CD4-positive, alpha-beta T cell treated with Interleukin-21 for 1 hour (primary cell): ENCODE data around the gene S100G.
A peak's percentile ranks its signal among the peaks of the same experiment; 100 is the strongest.

ENCODE experiments used
- DNase-seq: peaks from one replicate; pipeline ENCODE4 v3.0.0-alpha.2; 2020

The S100G gene

GRCh38 chrX:16651391-16652024 is 1.6 kb downstream of the S100G start:
- no peak for DNase-seq

GRCh38 chrX:16653424-16653823 is 3.5 kb downstream of the S100G start:
- no peak for DNase-seq

GRCh38 chrX:16654093-16654492 is 4.1 kb downstream of the S100G start:
- DNase-seq, result no peak

GRCh38 chrX:16658284-16658683 is 8.3 kb downstream of the S100G start:
- no peak for DNase-seq

GRCh38 chrX:16659321-16659720 is 9.4 kb downstream of the S100G start:
- DNase-seq, result no peak

- no peak for DNase-seq
Observed at GRCh38 chrX:16661495-16661894, 11.5 kb downstream of the S100G start.

GRCh38 chrX:16662402-16662801 is 12.4 kb downstream of the S100G start:
- no peak for DNase-seq

GRCh38 chrX:16664074-16664473 is 14.1 kb downstream of the S100G start:
- no peak for DNase-seq

- no peak for DNase-seq
Observed at GRCh38 chrX:16664626-16665025, 14.7 kb downstream of the S100G start.

- no peak for DNase-seq
Observed at GRCh38 chrX:16665089-16665488, 15.1 kb downstream of the S100G start.

- no peak for DNase-seq
Observed at GRCh38 chrX:16666541-16666940, 16.6 kb downstream of the S100G start.

- DNase-seq, result peak; percentile 32
Observed at GRCh38 chrX:16671005-16671404, 21.0 kb downstream of the S100G start.

GRCh38 chrX:16678689-16679088 is 28.7 kb downstream of the S100G start:
- DNase-seq, result no peak

- DNase-seq, result no peak
Observed at GRCh38 chrX:16683007-16683664, 33.2 kb downstream of the S100G start.

- DNase-seq, result no peak
Observed at GRCh38 chrX:16687514-16687913, 37.6 kb downstream of the S100G start.

- peak; percentile 56 for DNase-seq
Observed at GRCh38 chrX:16695079-16695676, 45.2 kb downstream of the S100G start.

GRCh38 chrX:16696956-16697355 is 47.0 kb downstream of the S100G start:
- DNase-seq, result no peak

- no peak for DNase-seq
Observed at GRCh38 chrX:16699389-16699788, 49.4 kb downstream of the S100G start.

GRCh38 chrX:16700734-16701133 is 50.8 kb downstream of the S100G start:
- DNase-seq, result no peak

GRCh38 chrX:16702700-16703599 is 53.0 kb downstream of the S100G start:
- DNase-seq, result no peak
